MCF 10A (cell line): ENCODE data around the gene NTPCR. TPM values are rescaled to one million over a fixed set of nuclear protein-coding genes. Genes with fewer than 3 reads are reported as not detected.

ENCODE experiments used
- BruUV-seq: library from RNA; stranded (reverse); fragments of 400-500 nt; replicated peaks from 2 replicates; lab custom pipeline; 2021; lab: Mats Ljungman, UMichigan
- CTCF ChIA-PET: fragments of 300-600 bp; sonication (Branson Sonifier 250); formaldehyde crosslinking; extraction: SDS; loops from one replicate; lab custom pipeline; 2021; ENCODE audit warnings: antibody characterized with exemption, inconsistent platforms; lab: Yijun Ruan, JAX
- POLR2A ChIA-PET: fragments of 300-600, 350-650 bp; sonication (Branson Sonifier 250); formaldehyde crosslinking; extraction: SDS; loops from one replicate; lab custom pipeline; 2020; ENCODE audit warnings: antibody characterized with exemption, inconsistent platforms; lab: Yijun Ruan, JAX
- DNase-seq: peaks from one replicate; pipeline ENCODE4 v3.0.0-alpha.2; 2018; ENCODE audit not compliant: unreplicated experiment
- H3K27ac Mint-ChIP-seq: one replicate; pipeline ENCODE4 v1.8.0; 2022; ENCODE audit warnings: mild to moderate bottlenecking, low read depth, mixed read lengths; ENCODE audit not compliant: unreplicated experiment
- H3K27me3 Mint-ChIP-seq: one replicate; pipeline ENCODE4 v1.8.0; 2022; ENCODE audit warnings: mixed read lengths; ENCODE audit not compliant: insufficient read depth, unreplicated experiment
- H3K36me3 Mint-ChIP-seq: one replicate; pipeline ENCODE4 v1.8.0; 2022; ENCODE audit warnings: mild to moderate bottlenecking, moderate library complexity, mixed read lengths; ENCODE audit not compliant: insufficient read depth, unreplicated experiment
- H3K4me1 Mint-ChIP-seq: one replicate; pipeline ENCODE4 v1.8.0; 2022; ENCODE audit warnings: mixed read lengths; ENCODE audit not compliant: insufficient read depth, unreplicated experiment
- H3K4me3 Mint-ChIP-seq: one replicate; pipeline ENCODE4 v1.8.0; 2022; ENCODE audit warnings: mild to moderate bottlenecking, moderate library complexity, mixed read lengths; ENCODE audit not compliant: unreplicated experiment
- H3K9me3 Mint-ChIP-seq: one replicate; pipeline ENCODE4 v1.8.0; 2022; ENCODE audit warnings: mixed read lengths; ENCODE audit not compliant: unreplicated experiment
- CTCF ChIP-seq: fragments of 200-600 bp; IDR thresholded peaks from one replicate; pipeline ENCODE4 v1.8.0; 2022; ENCODE audit warnings: antibody characterized with exemption, mild to moderate bottlenecking; ENCODE audit not compliant: unreplicated experiment
- intact Hi-C: fragments of 100-400 bp; cut with micrococcal nuclease; formaldehyde crosslinking; loops from 2 replicates; pipeline ENCODE4 v1.14.1; 2022
- total RNA-seq: library from RNA; stranded (reverse); gene quantifications from 2 replicates; pipeline ENCODE4 v1.2.3, GENCODE V29; 2022

NTPCR gene
- total RNA-seq, 1 experiment from 2014 or later: 129 TPM

- DNase-seq: no peak
- Mint-ChIP-seq H3K4me1 (peaks cover 17% of the 10 kb centered on the region), H3K4me3 (no peak overlapping the region), H3K27ac (peak overlapping the region; percentile 52), H3K9me3 (no peaks in the 10 kb centered on the region), H3K36me3 (peaks cover 100% of the 10 kb centered on the region), H3K27me3 (no peaks in the 10 kb centered on the region)
- POLR2A ChIA-PET: interaction anchor here (0.6 to 2.9 kb wide), 6 partner anchors 8 to 260 kb away, joined by 3 to 10 read pairs (median 4); partner anchors contain the start of gene NTPCR
- no peak for TF ChIP-seq CTCF
- BruUV-seq: no TSS peak
- CTCF ChIA-PET: interaction anchor here (0.6 to 1.9 kb wide), 5 partner anchors 13 to 335 kb away, joined by 3 to 11 read pairs (median 3); partner anchors contain the start of gene SIPA1L2
- intact Hi-C loops: no loop called here
Observed at GRCh38 chr1:232965124-232965911, 14.9 kb downstream of the NTPCR start.

- BruUV-seq: no TSS peak
- POLR2A ChIA-PET: interaction anchor here (0.6 to 2.9 kb wide), 7 partner anchors 9 to 336 kb away, joined by 3 to 10 read pairs (median 4); partner anchors contain the start of genes NTPCR and SIPA1L2
- CTCF ChIA-PET: interaction anchor here (0.6 to 1.9 kb wide), 9 partner anchors 13 to 1099 kb away, joined by 3 to 11 read pairs (median 3); partner anchors contain the start of gene SIPA1L2
- Mint-ChIP-seq H3K27ac (peak overlapping the region; percentile 52), H3K4me3 (no peak overlapping the region), H3K9me3 (no peaks in the 10 kb centered on the region), H3K27me3 (no peaks in the 10 kb centered on the region), H3K4me1 (peaks cover 17% of the 10 kb centered on the region), H3K36me3 (peaks cover 100% of the 10 kb centered on the region)
- DNase-seq: no peak
- no peak for TF ChIP-seq CTCF
- intact Hi-C loops: no loop called here
Observed at GRCh38 chr1:232965912-232966217, 15.5 kb downstream of the NTPCR start.

- Mint-ChIP-seq H3K27ac (peak overlapping the region; percentile 36), H3K27me3 (no peaks in the 10 kb centered on the region), H3K4me1 (peaks cover 17% of the 10 kb centered on the region), H3K9me3 (peaks cover 5% of the 10 kb centered on the region), H3K36me3 (peaks cover 100% of the 10 kb centered on the region), H3K4me3 (no peak overlapping the region)
- TF ChIP-seq CTCF: no peak
- CTCF ChIA-PET: interaction anchor here (0.6 to 1.9 kb wide), 10 partner anchors 12 to 1206 kb away, joined by 3 to 11 read pairs (median 4); no protein-coding TSS in a partner anchor
- BruUV-seq: no TSS peak
- POLR2A ChIA-PET: interaction anchor here (0.6 to 2.1 kb wide), 6 partner anchors 14 to 337 kb away, joined by 3 to 7 read pairs (median 4); partner anchors contain the start of genes NTPCR and SIPA1L2
- no peak for DNase-seq
- intact Hi-C loops: no loop called here
Observed at GRCh38 chr1:232966663-232967062, 16.3 kb downstream of the NTPCR start.

GRCh38 chr1:232968391-232968790, 18.0 kb downstream of the NTPCR start:
- no TSS peak for BruUV-seq
- H3K4me1 Mint-ChIP-seq: peaks cover 17% of the 10 kb centered on the region
- intact Hi-C loops: no loop called here
- peaks cover 100% of the 10 kb centered on the region for H3K36me3 Mint-ChIP-seq
- peaks cover 22% of the 10 kb centered on the region for H3K9me3 Mint-ChIP-seq
- no peak overlapping the region for H3K4me3 Mint-ChIP-seq
- ChIA-PET POLR2A (interaction anchor here (1.4 kb wide), 1 partner anchor 278 kb away, joined by 4 read pairs; no protein-coding TSS in a partner anchor), CTCF (interaction anchor here (0.6 to 1.6 kb wide), 7 partner anchors 11 to 332 kb away, joined by 3 to 10 read pairs (median 3); no protein-coding TSS in a partner anchor)
- H3K27ac Mint-ChIP-seq: peak overlapping the region; percentile 49
- TF ChIP-seq CTCF: no peak
- no peaks in the 10 kb centered on the region for H3K27me3 Mint-ChIP-seq
- DNase-seq: no peak
